Measurements from ENCODE around the gene C8G.

DNA sequence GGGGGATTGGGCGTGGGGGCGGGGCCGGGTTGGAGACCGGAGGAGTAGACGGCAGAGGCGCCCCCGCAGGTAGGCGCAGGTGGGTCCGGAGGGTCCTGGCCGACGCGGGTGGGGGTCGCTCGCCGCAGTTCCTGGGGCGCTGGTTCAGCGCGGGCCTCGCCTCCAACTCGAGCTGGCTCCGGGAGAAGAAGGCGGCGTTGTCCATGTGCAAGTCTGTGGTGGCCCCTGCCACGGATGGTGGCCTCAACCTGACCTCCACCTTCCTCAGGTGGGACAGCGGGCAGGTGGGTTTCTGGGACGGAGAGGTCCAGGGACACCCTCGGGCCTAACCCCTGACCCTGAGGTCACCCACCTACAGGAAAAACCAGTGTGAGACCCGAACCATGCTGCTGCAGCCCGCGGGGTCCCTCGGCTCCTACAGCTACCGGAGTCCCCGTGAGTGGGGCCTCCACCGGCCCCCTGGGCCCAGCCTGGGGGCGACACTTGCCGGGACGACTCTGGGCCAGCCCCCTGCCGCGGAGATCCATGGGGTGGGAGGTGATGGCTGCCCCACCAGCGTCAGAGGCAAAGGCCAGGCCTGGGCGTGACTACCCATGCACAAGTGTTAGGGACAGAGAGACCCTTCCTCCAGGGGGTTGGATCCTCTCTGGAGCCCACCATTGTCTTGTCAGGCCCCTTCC lies 34.0 kb downstream of the C8G start:
- TF ChIP-seq, protein P1, sequence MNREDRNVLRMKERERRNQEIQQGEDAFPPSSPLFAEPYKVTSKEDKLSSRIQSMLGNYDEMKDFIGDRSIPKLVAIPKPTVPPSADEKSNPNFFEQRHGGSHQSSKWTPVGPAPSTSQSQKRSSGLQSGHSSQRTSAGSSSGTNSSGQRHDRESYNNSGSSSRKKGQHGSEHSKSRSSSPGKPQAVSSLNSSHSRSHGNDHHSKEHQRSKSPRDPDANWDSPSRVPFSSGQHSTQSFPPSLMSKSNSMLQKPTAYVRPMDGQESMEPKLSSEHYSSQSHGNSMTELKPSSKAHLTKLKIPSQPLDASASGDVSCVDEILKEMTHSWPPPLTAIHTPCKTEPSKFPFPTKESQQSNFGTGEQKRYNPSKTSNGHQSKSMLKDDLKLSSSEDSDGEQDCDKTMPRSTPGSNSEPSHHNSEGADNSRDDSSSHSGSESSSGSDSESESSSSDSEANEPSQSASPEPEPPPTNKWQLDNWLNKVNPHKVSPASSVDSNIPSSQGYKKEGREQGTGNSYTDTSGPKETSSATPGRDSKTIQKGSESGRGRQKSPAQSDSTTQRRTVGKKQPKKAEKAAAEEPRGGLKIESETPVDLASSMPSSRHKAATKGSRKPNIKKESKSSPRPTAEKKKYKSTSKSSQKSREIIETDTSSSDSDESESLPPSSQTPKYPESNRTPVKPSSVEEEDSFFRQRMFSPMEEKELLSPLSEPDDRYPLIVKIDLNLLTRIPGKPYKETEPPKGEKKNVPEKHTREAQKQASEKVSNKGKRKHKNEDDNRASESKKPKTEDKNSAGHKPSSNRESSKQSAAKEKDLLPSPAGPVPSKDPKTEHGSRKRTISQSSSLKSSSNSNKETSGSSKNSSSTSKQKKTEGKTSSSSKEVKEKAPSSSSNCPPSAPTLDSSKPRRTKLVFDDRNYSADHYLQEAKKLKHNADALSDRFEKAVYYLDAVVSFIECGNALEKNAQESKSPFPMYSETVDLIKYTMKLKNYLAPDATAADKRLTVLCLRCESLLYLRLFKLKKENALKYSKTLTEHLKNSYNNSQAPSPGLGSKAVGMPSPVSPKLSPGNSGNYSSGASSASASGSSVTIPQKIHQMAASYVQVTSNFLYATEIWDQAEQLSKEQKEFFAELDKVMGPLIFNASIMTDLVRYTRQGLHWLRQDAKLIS (CRISPR knock-in tag; IDR thresholded peaks at IDR 0.05; ENCODE audit: borderline replicate concordance), result no peak
- TF ChIP-seq TCF7 (CRISPR knock-in tag; IDR thresholded peaks at IDR 0.05; ENCODE audit: low read depth), result no peak
- TF ChIP-seq, protein P2, sequence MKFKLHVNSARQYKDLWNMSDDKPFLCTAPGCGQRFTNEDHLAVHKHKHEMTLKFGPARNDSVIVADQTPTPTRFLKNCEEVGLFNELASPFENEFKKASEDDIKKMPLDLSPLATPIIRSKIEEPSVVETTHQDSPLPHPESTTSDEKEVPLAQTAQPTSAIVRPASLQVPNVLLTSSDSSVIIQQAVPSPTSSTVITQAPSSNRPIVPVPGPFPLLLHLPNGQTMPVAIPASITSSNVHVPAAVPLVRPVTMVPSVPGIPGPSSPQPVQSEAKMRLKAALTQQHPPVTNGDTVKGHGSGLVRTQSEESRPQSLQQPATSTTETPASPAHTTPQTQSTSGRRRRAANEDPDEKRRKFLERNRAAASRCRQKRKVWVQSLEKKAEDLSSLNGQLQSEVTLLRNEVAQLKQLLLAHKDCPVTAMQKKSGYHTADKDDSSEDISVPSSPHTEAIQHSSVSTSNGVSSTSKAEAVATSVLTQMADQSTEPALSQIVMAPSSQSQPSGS (CRISPR knock-in tag; IDR thresholded peaks at IDR 0.05; ENCODE audit: borderline replicate concordance, low read depth), result no peak
- no peak for TF ChIP-seq GABPB1 (CRISPR knock-in tag; IDR thresholded peaks at IDR 0.05)
- TF ChIP-seq, protein P3, sequence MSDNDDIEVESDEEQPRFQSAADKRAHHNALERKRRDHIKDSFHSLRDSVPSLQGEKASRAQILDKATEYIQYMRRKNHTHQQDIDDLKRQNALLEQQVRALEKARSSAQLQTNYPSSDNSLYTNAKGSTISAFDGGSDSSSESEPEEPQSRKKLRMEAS (CRISPR knock-in tag; IDR thresholded peaks at IDR 0.05), result no peak
- TF ChIP-seq, protein P4, sequence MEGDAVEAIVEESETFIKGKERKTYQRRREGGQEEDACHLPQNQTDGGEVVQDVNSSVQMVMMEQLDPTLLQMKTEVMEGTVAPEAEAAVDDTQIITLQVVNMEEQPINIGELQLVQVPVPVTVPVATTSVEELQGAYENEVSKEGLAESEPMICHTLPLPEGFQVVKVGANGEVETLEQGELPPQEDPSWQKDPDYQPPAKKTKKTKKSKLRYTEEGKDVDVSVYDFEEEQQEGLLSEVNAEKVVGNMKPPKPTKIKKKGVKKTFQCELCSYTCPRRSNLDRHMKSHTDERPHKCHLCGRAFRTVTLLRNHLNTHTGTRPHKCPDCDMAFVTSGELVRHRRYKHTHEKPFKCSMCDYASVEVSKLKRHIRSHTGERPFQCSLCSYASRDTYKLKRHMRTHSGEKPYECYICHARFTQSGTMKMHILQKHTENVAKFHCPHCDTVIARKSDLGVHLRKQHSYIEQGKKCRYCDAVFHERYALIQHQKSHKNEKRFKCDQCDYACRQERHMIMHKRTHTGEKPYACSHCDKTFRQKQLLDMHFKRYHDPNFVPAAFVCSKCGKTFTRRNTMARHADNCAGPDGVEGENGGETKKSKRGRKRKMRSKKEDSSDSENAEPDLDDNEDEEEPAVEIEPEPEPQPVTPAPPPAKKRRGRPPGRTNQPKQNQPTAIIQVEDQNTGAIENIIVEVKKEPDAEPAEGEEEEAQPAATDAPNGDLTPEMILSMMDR (IDR thresholded peaks at IDR 0.05), result no peak
- no peak for TF ChIP-seq JUN (CRISPR knock-in tag; IDR thresholded peaks at IDR 0.05)

All from WTC11 (cell line).